Nucleus accumbens (tissue), 56 donors: ENCODE measurements around the gene PLS1.
A peak's percentile ranks its signal among the peaks of the same experiment; 100 is the strongest.
"Not testable (repeated sequence)": the region's sequence is repeated elsewhere in the genome, so short reads cannot be mapped to it uniquely, and the experiment has no call there.

Experiments used
- DNase-seq, 56 donors: peaks; one replicate each; lab custom pipeline; 2025; lab: John Stamatoyannopoulos, UW

The PLS1 gene, protein sequence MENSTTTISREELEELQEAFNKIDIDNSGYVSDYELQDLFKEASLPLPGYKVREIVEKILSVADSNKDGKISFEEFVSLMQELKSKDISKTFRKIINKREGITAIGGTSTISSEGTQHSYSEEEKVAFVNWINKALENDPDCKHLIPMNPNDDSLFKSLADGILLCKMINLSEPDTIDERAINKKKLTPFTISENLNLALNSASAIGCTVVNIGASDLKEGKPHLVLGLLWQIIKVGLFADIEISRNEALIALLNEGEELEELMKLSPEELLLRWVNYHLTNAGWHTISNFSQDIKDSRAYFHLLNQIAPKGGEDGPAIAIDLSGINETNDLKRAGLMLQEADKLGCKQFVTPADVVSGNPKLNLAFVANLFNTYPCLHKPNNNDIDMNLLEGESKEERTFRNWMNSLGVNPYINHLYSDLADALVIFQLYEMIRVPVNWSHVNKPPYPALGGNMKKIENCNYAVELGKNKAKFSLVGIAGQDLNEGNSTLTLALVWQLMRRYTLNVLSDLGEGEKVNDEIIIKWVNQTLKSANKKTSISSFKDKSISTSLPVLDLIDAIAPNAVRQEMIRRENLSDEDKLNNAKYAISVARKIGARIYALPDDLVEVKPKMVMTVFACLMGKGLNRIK

GRCh38 chr3:142595951-142596725, at the start of gene PLS1:
PLS1 (plus strand) TSS chr3:142596393; CDS start chr3:142664238, 67,845 bp downstream.
- peak in 54 of 56 donors; percentile 16 to 86 (median 70) for DNase-seq

DNA sequence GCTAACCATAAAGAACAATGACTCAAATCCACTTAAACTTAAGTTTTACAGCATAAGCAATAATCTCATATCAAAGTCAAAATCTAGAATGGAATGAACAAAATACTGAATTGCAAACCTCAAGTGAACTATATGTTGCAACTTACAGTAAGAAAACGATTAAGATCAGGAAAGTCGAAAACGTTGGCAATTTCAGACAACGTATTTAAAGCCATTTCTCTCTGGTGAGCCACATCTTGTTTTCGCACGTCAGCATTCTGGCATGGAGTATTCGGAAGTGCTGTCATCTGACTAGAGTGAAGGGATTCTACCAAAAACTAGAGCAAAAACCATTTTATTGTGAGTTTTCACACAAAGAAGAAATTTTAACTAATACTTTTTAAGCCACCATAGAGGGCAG, 46.2 kb upstream of the PLS1 start:
- no peak for DNase-seq

DNA sequence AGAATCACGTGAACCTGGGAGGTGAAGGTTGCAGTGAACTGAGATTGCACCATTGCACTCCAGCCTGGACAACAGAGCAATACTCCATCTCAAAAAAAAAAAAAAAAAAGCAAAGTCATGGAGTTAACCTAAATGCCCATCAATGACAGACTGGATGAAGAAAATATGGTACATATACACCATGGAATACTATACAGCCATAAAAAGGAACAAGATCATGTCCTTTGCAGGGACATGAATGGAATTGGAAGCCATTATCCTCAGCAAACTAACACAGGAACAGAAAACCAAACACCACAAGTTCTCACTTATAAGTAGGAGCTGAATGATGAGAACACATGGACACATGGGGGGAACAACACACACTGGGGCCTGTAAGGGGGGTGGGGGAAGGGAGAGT, 43.6 kb upstream of the PLS1 start:
- not testable (repeated sequence) for DNase-seq

GRCh38 chr3:142553741-142554140, 42.5 kb upstream of the PLS1 start:
- DNase-seq: no peak

GRCh38 chr3:142560118-142560517, 36.1 kb upstream of the PLS1 start:
- DNase-seq: no peak

DNA sequence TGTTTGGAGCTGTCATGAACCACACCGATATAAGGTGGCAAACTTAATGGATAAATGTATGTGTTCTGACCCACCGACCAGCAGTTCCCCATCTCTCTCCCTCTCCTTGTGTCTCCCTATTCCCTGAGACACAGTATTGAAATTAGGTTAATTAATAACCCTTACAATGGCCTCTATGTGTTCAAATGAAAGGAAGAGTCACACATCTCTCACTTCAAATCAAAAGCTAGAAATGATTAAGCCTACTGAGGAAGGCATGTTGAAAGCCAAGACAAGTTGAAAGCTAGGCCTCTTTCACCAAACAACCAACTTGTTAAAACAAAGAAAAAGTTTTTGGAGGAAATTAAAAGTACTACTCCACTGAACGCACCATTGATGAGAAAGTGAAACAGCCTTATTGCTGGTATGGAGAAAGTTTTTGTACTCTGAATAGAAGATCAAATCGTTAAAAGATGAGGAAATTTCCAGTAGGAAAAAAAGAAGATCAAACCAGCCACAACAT, 32.6 kb upstream of the PLS1 start:
- DNase-seq: no peak

GRCh38 chr3:142566096-142566495, 30.1 kb upstream of the PLS1 start:
- DNase-seq: no peak

DNA sequence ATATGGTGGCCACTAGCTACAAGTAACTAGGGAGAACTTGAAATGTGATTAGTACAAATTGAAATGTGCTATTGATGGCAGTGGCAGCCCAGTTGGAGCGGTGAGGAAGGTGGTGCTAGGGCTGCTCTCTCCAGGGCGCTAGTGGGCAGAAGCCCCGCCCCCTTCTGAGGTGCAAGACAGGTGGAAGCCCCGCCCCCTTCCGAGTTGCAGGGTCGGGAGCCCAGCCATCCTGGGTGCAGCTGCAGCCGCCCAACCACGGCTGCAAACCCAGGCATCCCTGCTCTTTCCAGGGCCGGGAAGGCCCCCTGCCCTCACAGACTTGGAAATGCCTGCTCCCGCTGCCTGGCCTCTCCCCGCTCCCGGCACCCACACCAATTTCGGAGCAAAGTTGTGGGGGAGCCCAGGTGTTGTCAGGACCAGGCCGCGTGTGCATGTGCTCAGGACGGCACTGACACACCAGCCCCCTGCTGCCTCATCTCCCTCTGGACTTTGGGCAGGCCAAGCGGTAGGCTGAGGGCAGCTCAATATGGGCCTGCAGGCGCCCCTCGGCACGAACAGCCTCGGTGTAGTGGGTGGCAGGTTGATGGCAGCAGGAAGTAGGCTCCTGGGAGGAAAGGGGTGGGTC, 27.7 kb upstream of the PLS1 start:
- DNase-seq: no peak

- not testable (repeated sequence) for DNase-seq
These were observed 26.8 kb upstream of the PLS1 start for GRCh38 chr3:142569422-142569821.

GRCh38 chr3:142574223-142574622, 22.0 kb upstream of the PLS1 start:
- DNase-seq: not testable (repeated sequence)

- no peak for DNase-seq
These were observed 21.5 kb upstream of the PLS1 start for GRCh38 chr3:142574665-142575064.

- DNase-seq: no peak
These were observed 19.4 kb upstream of the PLS1 start for GRCh38 chr3:142576792-142577191.

- no peak for DNase-seq
These were observed 18.4 kb upstream of the PLS1 start for GRCh38 chr3:142577696-142578328.

DNA sequence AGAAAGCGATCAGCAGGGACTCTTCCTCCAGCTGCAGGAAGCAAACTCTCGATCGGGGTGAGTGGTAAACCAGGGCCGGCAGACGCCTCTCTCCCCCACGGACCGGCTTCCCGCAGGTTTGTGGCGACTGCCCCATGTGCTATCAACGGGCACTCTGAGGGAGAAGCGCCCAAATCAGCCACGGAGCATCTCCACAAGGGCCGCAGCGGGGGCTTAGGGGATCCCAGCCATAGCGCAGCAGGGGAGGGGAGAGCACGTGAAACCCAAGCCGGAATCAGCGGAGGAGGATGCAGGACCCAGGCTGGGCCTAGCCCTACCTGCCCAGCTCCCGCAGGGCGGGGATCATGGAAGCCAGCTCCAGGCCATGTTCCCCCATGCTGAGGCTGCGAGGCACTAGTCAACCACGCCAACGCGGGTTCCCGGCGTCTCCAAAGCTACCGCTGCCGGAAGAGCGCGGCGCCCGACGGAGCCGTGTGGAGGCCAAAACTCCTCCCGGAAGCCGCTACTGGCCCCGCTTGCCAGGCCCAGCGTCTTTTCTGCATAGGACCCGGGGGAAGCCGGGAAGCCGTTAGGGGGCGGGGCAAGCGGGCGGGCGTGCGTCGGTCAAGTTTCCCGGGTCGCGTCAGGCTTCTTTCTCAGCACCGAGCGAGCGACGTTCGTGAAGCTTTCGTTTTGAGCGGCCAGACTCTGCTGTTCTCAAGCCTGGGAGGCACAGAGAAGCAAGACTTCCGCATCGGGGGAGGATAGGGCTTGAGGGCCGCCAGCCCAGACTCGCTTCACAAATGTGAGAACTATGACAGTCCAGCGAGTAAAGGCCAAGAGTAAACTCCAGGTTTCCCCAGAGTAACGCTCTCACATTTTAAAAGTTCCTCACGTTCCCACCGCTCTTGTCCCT, 17.6 kb upstream of the PLS1 start, which contains the start of gene ATR:
Gene ATR (minus strand): TSS at position 405 of the 895 bp plus-strand sequence. CDS start 29 bp downstream, at position 376.
- DNase-seq: peak; percentile 52 to 97 (median 92)

DNA sequence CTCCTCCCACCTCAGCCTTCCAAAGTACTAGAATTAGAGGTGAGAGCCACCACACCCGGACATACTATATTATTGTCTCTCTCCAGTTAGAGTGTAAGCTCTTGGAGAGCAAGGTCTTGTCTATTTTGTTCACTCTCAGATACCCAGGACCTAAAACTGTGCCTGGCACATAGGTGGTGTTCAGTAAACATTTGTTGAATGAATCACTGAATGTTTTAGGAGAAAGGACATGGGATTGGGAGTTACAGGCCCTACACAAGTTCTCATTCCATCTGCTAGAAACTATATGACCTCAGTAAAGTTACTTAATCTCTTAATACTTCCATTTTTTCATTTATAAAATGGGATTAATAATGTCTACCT, 16.2 kb upstream of the PLS1 start:
- no peak for DNase-seq

DNA sequence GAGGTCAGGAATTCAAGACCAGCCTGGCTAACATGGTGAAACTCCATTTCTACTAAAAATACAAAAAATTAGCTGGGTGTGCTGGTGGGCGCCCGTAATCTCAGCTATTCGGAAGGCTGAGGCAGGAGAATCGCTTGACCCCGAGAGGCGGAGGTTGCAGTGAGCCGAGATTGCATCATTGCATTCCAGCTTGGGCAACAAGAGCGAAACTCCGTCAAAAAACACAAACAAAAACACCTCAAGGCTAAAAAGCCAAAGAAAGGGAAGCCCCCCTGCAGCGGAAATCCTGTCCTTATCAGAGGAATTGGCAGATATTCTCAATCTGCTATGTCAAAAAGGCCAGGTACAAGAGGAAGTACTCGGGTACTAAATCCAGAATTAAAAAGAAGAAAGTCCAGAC, 15.1 kb upstream of the PLS1 start:
- DNase-seq: not testable (repeated sequence)

- peak in 7 of 56 donors; percentile 1 to 27 (median 9) for DNase-seq
These were observed 9.3 kb upstream of the PLS1 start for GRCh38 chr3:142586803-142587406.

DNA sequence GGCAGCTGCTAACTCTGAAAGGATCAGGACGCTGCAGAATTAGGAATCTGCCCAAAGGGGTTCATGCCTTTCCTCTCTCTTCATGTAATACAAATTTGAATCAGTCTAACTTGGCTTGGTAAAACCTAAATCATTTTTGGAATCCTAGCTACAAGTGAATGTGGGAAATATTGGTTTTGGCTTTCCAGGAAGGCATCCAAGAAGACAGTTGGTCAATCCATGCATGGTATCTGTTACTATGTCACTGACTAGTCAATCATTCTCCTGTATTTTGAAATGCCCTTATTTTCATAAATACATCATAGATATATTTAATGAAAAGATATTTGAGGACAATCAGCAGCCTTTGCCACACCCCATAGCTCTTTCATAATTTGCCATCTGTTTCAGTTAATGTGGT, 7.5 kb upstream of the PLS1 start:
- no peak for DNase-seq
